ENCODE results near the gene PRR23B. TPM values are rescaled to one million over a fixed set of nuclear protein-coding genes. Genes with fewer than 3 reads are reported as not detected.

PRR23B gene
- total and polyA plus RNA-seq, 2 experiments from 2014 or later, result not detected

DNA sequence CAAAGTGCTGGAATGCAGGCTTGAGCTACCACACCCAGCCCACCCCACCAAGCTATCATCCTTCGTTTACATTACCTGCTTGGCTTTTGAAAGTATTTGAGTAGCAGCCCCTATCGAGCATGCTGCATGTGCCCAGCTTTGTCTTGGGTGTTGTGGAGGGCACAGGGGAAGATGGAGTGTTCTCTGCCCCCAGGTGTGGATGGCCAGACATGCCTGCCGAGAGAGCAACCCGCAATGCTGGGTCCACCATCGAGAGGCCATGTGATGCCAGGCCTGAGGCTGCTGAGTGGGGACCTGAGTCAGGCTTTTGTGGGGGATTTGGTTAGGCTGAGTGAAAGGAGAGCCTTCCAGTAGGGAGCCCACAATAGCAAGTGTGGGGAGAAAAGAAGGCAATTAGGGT, 47.8 kb downstream of the PRR23B start:
- no peaks in the 10 kb centered on the region for H3F3A ChIP-seq (replicated peaks; ENCODE audit: low read depth)
- H3K27ac Mint-ChIP-seq, result no peak overlapping the region
- H3K36me3 Mint-ChIP-seq (ENCODE audit: low read depth), result no peaks in the 10 kb centered on the region; the same call in 2 of the 3 replicates
- DNase-seq (ENCODE audit: low spot score), result no peak
- no peaks in the 10 kb centered on the region; the same call in 2 of the 3 replicates for H3K9me3 Mint-ChIP-seq
- H3K79me2 ChIP-seq (replicated peaks; ENCODE audit: insufficient read depth), result no peaks in the 10 kb centered on the region
- H2AFZ ChIP-seq, result no peak overlapping the region
- H3K4me3 Mint-ChIP-seq, result no peak overlapping the region
- no peaks in the 10 kb centered on the region for H3K4me1 ChIP-seq (ENCODE audit: insufficient read depth)
- H4K20me1 ChIP-seq (replicated peaks; ENCODE audit: insufficient read depth), result no peaks in the 10 kb centered on the region
- H3K4me2 ChIP-seq, result no peak overlapping the region
- no peaks in the 10 kb centered on the region for H3K36me3 ChIP-seq (ENCODE audit: insufficient read depth)
- no peaks in the 10 kb centered on the region for H3K4me1 Mint-ChIP-seq
- H3K9me2 ChIP-seq (ENCODE audit: insufficient read depth), result no peaks in the 10 kb centered on the region
- H3K27me3 ChIP-seq (ENCODE audit: insufficient read depth), result no peaks in the 10 kb centered on the region
- no peak for TF ChIP-seq ZNF462 (CRISPR knock-in tag; IDR thresholded peaks at IDR 0.05)
- TF ChIP-seq STAT1 (IDR thresholded peaks at IDR 0.05; ENCODE audit: unreplicated experiment), result no peak
- TF ChIP-seq EZH2phosphoT487 (IDR thresholded peaks at IDR 0.05; ENCODE audit: unreplicated experiment), result no peak
- no peak for TF ChIP-seq ZNF114 (CRISPR knock-in tag; IDR thresholded peaks at IDR 0.05)
- TF ChIP-seq ZNF331 (CRISPR knock-in tag; IDR thresholded peaks at IDR 0.05; ENCODE audit: low read depth), result no peak
- TF ChIP-seq, protein P1, sequence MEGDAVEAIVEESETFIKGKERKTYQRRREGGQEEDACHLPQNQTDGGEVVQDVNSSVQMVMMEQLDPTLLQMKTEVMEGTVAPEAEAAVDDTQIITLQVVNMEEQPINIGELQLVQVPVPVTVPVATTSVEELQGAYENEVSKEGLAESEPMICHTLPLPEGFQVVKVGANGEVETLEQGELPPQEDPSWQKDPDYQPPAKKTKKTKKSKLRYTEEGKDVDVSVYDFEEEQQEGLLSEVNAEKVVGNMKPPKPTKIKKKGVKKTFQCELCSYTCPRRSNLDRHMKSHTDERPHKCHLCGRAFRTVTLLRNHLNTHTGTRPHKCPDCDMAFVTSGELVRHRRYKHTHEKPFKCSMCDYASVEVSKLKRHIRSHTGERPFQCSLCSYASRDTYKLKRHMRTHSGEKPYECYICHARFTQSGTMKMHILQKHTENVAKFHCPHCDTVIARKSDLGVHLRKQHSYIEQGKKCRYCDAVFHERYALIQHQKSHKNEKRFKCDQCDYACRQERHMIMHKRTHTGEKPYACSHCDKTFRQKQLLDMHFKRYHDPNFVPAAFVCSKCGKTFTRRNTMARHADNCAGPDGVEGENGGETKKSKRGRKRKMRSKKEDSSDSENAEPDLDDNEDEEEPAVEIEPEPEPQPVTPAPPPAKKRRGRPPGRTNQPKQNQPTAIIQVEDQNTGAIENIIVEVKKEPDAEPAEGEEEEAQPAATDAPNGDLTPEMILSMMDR (conservative IDR thresholded peaks at IDR 0.05; ENCODE audit: low read depth in 2 of 2), result no peak
- no peak for TF ChIP-seq CREB1 (CRISPR knock-in tag; IDR thresholded peaks at IDR 0.05; ENCODE audit: low read depth)
- TF ChIP-seq EZH2 (IDR thresholded peaks at IDR 0.05; ENCODE audit: low read depth, unreplicated experiment), result no peak
- no peak for TF ChIP-seq JUNB (IDR thresholded peaks at IDR 0.05; ENCODE audit: unreplicated experiment)
- no peak for TF ChIP-seq REST (IDR thresholded peaks at IDR 0.05; ENCODE audit: unreplicated experiment)
- TF ChIP-seq POLR2AphosphoS5 (IDR thresholded peaks at IDR 0.05; ENCODE audit: low read depth), result no peak
- no peak for TF ChIP-seq ETS1 (IDR thresholded peaks at IDR 0.05)
- peaks cover 5% of the 10 kb centered on the region for H3K27me3 Mint-ChIP-seq (ENCODE audit: insufficient read depth, low read depth, poor library complexity)
- no peak overlapping the region for H3K4me3 ChIP-seq
- no peak overlapping the region for H3K27ac ChIP-seq (ENCODE audit: low read depth)
- ATAC-seq, result no peak
